IPS DF 4.7 (cell line): Measurements from ENCODE around the gene CGREF1.

ENCODE experiments used
- DNase-seq: peaks from one replicate; pipeline ENCODE4 v3.0.0-alpha.2; 2013; ENCODE audit warnings: low spot score; ENCODE audit errors: extremely low read depth

CGREF1 gene, protein sequence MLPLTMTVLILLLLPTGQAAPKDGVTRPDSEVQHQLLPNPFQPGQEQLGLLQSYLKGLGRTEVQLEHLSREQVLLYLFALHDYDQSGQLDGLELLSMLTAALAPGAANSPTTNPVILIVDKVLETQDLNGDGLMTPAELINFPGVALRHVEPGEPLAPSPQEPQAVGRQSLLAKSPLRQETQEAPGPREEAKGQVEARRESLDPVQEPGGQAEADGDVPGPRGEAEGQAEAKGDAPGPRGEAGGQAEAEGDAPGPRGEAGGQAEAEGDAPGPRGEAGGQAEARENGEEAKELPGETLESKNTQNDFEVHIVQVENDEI

DNA sequence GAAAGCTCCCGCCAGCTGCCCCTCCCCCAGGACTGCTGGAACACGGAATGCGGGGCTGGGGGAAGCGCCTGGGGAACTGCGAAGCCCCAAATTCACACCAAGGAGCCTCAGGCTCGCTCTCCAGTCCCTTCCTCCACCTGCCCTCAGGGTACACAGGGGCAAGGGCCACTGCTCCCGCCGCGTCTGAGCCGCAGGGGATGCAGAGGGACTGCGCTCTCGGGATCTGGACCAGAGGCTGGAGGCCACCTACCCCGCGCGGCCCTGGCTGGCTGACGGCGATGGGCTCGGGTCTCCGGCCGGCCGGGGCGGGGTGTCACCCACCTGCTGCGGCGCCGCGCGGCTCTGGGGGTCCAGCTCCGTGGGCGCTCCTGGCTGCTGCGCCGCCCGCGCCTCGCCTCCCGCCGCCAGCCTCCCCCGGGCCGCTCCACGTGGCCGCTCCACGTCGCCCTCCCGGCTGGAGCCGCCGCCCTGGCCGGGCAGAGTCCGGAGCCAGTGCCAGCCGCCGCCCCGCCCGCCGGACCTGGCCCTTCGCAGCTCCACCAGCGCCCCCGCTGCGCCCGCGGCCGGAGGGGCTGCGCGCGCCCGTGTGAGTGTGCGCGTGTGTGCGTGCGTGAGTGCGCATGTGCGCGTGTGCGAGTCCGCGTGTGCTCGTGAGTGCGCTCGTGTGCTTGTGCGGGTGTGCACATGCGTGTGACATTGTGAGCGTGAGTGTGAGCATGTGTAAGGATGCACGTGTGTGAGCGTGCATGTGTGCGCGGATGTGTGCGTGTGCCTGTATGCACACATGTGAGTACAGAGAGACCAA is at the start of gene CGREF1:
Gene CGREF1, minus strand, starts transcription at position 604 of the 805 bp plus-strand sequence. CDS start 14,762 bp downstream, outside the sequence.
- no peak for DNase-seq

DNA sequence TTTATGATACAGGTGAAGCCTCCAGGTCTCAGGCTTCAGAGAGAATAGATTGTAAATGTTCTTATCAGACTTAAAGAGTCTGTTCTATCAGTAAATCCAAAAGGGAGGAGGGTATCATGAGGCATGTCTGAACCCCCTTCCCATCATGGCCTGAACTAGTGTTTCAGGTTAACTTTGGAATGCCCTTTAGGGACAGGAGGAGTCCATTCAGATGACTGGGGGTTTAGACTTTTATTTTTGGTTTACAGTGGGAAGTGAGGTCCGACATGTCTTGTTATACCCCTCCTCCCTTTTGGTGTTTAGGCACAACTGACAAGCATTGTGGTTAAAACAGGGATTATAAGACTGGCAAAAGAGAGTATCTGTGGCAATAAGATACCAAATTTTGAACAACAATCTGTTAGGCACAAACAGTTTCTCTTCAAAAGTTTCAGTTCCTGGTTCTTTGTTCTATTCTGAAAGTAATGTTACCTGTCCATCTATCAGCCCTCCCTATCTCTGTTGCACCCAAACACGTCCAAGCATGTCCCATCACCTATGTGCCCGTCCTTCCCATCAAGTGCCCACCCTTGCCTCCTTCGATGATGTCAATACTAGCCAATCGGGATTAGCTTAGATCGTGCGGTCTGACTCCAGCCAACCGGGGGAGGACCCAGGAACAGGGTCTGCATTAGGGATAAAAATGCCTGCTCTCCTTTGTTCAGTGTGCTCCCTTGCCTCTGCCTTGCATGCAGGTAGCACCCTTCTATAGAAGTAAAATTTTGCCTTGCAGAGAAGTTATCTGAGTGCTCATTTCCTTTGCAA is 46.2 kb upstream of the CGREF1 start:
- no peak for DNase-seq

DNA sequence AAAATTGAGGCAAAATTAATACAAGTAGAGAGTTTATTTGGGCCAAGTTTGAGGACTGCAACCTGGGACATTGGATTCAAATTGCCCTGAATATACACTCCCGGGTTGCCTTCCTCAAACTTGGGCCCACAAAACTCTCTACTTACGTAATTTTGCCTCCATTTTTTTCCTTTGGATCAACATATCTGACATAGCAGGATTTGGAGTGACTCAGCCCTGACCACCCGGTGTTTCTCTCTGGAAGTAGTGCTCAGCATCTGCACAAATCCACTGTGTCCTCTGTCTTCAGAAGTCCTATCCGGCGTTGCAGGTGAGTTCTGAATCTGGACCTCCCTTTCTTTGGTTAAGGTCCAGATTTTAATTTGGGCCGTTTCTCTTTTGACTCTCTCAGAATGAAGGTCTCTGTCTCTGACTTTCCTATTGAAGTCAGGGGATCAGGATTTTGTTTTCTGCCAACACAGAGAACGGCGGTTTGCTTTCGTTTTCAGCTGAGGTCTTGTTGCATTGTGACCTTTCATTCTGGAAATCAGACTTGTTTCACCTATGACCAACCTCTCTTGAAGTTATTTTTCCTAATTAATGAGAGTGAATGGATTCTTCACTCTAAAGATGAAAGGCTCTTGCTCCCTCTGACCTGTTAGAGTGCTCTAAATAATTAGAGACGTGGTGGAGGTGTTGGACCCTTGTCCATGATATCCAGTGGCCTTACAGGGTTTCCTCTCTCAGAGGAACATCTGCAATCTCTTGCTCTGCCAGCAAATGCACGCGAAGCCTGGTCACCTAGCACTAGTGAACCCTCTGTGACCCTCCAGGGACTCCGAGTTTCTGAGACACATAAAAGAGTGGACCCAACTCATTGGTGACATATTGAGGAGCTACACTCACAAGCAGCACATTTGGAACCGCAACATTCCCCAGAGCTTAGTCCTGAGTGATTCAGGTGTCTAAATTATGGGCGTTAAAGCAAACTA is 43.5 kb upstream of the CGREF1 start:
- no peak for DNase-seq

DNA sequence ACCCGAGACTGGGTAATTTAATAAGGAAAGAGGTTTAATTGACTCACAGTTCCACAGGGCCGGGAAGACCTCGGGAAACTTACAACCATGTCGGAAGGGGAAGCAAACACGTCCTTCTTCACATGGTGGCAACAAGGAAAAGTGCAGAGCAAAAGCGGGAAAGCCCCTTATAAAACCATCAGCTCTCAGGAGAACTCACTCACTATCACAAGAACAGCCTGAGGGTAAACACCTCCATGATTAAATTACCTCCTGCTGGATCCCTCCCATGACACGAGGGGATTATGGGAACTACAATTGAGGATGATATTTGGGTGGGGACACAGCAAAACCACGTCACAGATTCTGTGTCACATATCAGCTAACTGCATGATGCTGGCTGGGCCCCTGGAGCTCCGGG is 41.3 kb upstream of the CGREF1 start:
- no peak for DNase-seq

DNA sequence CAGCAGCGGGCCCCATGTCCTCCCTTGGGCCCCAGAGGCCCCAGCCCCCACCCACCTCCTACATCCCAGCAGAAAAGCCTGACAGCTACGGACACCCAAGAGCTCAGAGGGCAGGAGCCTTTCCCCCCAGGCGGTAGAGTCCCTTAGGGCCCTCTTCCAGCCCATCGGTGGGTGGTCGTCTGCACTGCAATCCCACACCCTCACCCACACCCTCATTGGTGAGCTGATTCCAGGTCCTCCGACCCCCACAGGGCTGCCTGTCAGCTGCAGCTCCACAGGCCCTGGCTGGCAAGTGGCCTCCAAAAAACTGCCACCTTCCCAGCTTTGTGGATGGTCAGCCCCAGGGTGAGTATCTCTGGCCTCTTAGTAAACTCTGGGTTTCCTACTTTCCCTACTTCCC is 40.3 kb upstream of the CGREF1 start:
- DNase-seq: no peak

DNA sequence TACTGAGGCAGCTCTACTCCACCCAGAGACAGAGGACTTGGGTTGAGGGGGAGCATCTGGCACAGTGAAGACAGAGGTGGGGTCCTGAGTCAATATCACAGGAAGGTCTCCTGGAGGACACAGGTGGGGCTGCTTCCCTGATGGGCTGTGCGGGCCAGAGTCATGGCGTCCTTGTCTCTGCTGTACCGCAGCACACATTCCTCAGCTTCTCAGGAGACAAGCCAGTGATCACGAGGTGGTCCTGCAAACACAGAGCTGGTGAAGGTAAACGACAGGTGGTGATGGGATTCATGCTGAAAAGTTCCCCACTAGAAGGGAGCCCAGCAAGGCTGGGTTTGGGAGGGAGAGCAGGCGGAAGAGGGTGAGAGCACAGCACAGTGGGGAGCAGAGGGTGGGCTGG is 39.5 kb upstream of the CGREF1 start:
- no peak for DNase-seq

DNA sequence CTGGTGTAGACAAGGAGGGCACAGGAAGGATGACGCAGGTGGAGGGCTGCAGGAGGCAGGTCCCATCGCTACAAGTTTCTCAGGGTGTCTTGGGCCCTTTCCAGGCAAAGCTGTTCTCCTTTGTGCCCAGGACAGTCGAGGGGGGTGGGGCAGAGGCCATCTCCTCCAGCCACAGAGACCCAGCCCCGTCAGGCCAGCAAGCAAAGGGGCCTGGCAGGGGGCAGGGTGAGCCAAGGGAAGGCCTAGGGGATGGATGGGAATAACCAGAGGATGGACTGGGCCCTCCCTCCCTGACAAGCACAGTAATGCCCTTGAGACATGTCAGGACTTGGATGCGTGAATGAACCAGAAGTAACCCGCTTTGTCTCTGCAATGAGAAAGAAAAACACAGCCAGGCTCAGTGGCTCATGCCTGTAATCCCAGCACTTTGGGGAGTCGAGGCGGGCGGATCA is 36.2 kb upstream of the CGREF1 start:
- no peak for DNase-seq

DNA sequence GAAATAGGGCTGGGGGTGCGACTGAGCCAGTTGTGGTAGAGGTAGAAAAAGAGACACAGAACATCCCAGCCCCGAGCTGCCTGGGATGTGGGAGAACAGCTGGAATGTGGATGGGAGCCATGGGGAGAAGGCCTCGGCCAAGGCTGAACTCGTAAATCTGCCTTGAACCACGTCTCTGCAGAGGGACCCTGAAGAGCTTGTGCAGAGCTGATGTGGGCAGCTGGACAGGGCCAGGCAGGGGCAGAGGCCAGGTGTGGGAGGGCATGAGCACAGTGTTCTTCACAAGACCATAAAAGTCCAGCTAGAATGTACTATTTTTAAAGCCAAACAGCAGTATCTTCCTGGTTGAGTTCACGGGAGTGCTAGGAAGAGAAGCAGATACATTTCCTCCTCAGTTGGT is 35.6 kb upstream of the CGREF1 start:
- no peak for DNase-seq

DNA sequence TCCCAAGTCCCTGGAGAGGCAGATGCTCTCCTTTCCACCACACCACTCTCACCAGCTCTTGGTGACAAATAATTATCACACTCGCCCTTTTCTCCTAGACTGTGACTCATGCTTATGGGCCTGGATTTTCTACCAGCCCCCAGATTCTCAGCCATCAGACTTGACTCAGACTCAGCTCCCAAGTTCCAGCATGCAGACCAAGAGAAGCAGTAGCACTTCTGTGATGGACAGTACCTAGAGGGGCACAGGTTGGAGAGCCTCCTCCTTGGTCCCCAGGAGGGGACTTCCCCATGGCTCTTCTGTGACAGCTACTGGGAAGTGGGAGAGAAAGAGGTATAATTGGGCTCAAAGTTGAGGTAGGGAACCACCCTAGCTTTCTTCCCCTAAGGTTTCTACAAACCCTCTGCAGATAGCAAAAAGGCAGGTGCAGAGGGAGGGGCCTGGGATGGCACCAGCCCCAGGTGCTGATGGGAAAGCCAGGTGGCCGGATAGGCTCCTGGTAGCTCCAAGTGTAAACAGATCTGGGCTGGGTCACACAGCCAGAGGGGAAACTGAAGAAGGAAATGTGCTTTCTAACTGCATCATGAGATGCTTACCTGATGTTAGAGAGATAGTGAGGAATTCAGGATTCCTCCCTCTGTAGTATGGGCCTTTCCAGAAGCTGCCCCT is 34.0 kb upstream of the CGREF1 start:
- DNase-seq: no peak

DNA sequence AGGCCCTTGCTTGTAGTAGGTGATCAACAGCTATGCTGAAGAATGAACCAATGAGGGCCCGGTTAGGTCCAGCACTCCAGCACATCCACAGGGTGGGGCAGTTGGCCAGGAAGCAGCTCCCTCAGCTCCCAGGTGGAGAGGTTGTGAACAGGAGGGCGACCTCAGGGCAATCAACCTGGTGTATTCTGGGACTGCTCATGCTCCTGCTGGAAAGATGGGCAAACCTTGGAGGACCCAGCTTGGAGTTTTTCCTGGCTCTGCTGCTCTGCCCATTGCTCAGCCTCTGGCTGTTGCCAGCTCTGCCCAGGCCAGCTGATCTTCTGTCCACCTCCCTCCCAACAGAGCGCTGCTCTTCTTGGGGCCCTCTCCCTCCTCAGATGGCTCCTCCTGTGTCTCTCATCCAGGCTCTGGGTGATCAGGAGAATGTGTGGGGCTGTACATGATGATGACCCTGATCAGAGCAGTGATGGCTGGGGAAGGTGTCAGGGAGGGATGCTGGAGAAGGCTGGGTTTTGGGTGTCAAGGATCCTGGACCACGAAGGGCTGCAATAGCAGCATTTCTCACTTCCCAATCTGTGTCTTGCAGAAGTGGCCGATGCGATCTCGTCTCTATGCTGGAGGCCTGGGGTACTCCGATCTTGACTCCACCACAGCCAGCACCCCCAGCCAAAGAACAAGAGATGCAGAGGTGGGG is 33.3 kb upstream of the CGREF1 start:
- no peak for DNase-seq

DNA sequence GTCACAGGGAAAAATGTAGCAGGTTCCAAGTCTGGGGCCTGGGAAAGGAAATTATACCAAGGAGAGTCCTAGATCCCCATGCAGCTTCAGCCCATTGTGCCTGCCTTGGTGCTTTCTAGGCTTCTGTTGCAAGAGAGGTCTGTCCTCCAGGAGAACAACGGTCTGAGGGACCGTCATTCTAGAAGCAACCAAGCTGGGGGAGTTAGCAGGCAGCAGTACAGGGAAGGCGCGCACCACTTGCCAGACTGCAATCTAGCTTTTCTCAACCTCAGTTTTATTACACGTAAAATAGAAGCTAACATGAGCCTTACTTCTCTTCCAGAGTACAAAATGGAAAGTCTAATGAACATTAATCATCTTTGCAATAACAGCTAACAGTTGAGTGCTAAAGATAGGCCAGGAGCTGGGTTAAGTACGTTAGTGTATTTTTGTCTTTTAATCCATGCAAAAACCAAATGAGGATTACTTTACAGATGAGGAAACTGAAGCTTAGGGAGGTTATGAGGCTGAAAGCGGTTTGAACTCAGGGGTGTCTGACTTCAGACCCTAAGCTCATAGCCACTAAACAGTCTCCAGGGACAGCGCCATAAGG is 31.8 kb upstream of the CGREF1 start:
- DNase-seq: no peak

DNA sequence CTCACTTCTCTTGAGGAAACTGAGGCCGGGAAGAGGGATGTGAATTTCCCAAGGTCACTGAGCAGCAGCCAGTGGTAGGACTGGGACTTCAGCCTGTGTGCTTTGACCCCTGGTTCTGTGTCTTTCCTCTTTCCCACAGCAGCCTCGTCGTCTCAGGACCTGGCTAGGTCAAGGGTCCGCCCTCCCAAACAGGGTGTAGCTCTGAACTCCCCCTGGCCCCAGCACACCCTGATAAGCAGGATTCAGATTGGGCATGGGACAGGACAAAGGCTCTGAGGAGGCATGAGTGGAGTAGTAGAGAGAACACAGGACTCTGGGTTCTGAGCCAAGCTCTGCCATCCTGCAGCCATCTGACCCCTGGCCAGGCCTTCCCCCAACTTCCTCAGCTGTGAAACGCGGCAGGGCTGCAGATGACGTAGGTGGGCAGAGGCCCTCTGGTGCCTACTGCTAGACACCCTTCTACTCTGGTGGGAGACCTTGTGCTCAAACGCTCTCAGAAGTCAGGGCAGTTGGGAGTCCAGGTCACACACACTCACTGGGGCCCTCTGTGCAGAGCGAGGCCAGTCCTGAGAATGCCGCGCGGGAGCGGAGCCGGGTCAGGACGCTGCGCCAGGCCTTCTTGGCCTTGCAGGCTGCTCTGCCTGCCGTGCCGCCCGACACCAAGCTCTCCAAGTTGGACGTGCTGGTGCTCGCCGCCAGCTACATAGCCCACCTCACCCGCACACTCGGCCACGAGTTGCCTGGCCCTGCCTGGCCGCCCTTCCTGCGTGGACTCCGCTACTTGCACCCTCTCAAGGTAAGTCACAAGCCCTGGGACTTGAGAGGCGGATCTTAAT is 30.9 kb upstream of the CGREF1 start:
- DNase-seq: no peak

DNA sequence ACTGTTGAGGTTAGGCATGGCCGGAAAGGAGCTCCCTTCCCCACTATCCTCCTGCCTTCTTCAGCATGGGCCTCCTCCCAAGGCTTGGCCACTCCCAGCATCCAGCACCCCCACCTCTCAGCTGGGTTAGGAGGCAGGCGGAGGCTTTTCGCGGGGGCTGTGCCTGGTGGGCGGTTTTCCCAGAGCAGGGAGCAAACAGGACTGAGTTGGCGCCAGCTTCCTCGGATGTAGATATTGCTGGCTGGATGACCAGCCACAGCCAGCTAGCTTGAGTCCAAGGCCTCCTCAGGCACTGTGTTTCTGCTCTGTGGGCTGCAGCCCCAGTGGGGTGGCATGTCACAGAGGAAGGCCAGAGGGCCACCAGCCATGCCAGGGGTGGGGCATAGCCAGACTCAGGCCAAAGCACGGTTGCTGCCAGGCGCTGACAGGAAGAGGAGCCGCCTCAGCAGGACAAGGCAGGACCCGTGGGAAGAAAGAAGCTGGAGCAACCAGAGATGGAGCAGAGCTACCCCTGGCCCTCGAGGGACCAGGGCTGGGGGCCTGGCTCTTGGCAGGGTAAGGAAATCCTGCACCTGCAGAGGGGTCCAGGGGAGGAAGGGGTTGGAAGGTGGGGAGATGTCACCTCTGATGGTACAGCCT is 30.0 kb upstream of the CGREF1 start, which contains the start of gene TCF23:
Gene TCF23, plus strand, starts transcription at position 204 of the 639 bp plus-strand sequence. Its CDS starts 130 bp downstream, at position 334.
- DNase-seq: no peak

DNA sequence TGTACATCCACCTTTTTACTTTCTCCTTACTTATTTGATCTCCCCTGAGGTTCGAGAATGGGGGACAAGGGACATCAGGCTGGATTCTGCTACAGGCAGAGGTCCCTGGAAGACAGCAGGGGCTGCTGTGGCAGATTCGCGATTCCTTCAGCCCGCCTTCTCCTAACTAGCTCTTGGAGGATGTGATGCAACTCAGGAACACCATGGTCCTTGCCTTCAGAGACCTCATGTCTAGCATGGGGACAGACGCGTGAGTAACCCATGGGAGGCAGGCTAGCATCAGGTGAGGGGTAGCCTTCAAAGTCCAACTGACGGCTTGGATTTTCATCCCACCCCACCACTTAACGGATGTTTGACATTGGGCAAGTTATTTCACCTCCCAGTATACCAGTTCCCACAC is 29.0 kb upstream of the CGREF1 start:
- no peak for DNase-seq

DNA sequence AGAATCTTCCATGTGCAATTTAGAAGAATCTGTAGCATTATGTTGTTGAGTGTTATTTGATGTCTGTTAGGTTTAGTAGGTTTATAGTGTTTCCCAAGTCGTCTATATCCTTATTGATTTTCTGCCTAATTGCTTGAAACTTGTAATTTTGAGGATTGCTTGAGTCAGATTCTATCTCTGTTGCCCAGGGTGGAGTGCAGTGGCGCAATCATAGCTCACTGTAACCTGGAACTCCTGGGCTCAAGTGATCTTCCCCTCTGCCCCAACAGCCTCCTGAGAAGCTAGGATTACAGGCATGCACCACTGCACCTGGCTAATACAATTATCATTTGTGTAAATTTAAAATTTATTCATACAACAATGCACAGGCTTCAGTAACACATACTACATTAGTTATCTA is 26.8 kb upstream of the CGREF1 start:
- DNase-seq: no peak

DNA sequence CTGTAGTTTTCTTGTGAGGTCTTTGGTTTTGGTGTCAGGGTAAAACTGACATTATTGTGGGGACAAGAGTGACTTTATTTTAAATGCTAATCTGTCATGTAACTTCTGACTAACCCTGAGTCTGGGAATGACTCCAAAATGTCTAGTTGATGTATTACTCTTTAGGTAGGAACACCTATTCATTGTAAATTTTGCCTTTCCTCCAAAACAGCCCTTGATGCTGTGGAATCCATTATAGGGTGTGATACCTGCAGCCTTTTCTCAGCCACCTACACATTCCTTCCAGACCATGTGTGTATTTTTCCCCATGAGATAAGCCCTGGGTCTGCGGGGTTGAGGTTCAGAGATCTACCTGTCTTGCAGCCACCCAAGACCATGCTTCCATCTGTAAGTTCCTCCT is 24.4 kb upstream of the CGREF1 start:
- no peak for DNase-seq

DNA sequence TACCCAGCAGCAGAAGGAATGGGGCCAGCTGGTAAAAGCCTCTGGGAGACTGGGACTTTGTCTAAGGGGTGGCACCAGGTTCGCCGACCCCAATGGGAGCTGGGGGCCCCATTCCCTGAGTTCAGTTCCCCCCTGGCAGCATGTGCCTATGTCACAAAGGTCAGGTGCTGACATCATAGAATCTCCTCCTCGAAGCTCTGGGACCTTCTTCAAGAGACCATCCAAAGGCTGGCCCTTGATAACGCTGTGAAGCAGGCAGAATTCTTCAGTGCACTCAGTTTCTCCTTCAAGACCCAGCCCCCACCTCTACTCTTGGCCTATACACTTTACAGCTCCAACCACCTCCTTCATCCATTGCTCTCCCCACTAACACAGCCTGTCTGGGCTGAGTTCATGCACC is 20.4 kb upstream of the CGREF1 start, which contains the start of gene PRR30:
Gene PRR30, minus strand, starts transcription at position 101 of the 400 bp plus-strand sequence. CDS start 1,081 bp downstream, outside the sequence.
- no peak for DNase-seq

DNA sequence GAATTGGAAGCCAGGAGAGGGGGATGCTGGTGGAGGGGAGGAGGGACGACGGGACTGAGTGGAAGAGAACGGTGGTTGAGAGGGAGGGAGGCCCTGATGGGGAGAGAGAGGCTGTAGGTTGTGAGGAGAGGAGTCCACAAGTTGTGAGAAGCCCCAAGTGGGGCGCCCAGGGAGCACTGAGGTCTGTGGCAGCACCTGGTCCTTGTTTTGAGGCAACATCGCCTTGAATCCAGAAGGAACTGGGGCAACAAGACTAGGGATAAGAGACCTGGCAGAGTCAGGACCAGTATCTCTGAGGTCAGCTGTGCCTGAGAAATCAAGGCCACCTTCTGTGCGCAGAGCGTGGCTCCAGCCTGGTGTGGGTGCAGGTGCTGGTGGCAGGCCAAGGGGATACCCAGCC is 19.2 kb upstream of the CGREF1 start:
- DNase-seq: no peak
